Mammary epithelial cell (primary cell): ENCODE results near the gene RETN.

Experiments used
- EZH2 ChIP-seq: IDR thresholded peaks from 2 replicates; pipeline ENCODE4 v1.6.1; 2012; ENCODE audit warnings: low read length, inconsistent platforms, borderline replicate concordance
- TF ChIP-seq, protein P1 (sequence below), 2 donors: IDR thresholded peaks in 1 of 2; conservative IDR thresholded peaks in 1 of 2; 2 replicates each; pipeline ENCODE4 v1.5.1; 2011 to 2012; ENCODE audit warnings: inconsistent platforms in 2 of 2, low read length in 2 of 2, mild to moderate bottlenecking in 2 of 2, control low read depth in 1 of 2, low read depth in 1 of 2; ENCODE audit not compliant: insufficient read depth in 1 of 2; ENCODE audit errors: extremely low read depth in 1 of 2

GRCh38 chr19:7620442-7621412 is 48.1 kb upstream of the RETN start:
- TF ChIP-seq, protein P1, sequence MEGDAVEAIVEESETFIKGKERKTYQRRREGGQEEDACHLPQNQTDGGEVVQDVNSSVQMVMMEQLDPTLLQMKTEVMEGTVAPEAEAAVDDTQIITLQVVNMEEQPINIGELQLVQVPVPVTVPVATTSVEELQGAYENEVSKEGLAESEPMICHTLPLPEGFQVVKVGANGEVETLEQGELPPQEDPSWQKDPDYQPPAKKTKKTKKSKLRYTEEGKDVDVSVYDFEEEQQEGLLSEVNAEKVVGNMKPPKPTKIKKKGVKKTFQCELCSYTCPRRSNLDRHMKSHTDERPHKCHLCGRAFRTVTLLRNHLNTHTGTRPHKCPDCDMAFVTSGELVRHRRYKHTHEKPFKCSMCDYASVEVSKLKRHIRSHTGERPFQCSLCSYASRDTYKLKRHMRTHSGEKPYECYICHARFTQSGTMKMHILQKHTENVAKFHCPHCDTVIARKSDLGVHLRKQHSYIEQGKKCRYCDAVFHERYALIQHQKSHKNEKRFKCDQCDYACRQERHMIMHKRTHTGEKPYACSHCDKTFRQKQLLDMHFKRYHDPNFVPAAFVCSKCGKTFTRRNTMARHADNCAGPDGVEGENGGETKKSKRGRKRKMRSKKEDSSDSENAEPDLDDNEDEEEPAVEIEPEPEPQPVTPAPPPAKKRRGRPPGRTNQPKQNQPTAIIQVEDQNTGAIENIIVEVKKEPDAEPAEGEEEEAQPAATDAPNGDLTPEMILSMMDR (conservative IDR thresholded peaks at IDR 0.05 in 1 of 2, IDR thresholded peaks at IDR 0.05 in 1 of 2; ENCODE audit: extremely low read depth in 1 of 2, insufficient read depth in 1 of 2, low read depth in 1 of 2, low read length in 2 of 2), result no peak
- no peak for TF ChIP-seq EZH2
